IMR-90 (cell line): ENCODE data around the gene FMN1.

Source experiments
- BHLHE40 ChIP-seq: fragments of 150-350 bp; IDR thresholded peaks from 2 replicates; pipeline ENCODE4 v1.6.1; 2016; ENCODE audit warnings: mild to moderate bottlenecking, low read depth, low read length
- CEBPB ChIP-seq: IDR thresholded peaks from 2 replicates; pipeline ENCODE4 v1.6.1; 2012; ENCODE audit warnings: low read depth, low read length, improper control_type of control experiment
- CHD1 ChIP-seq: IDR thresholded peaks from 2 replicates; pipeline ENCODE4 v1.6.1; 2012; ENCODE audit warnings: low read depth, low read length, improper control_type of control experiment
- MAFK ChIP-seq: IDR thresholded peaks from 2 replicates; pipeline ENCODE4 v1.6.1; 2012; ENCODE audit warnings: low read depth, low read length, improper control_type of control experiment
- MXI1 ChIP-seq: IDR thresholded peaks from 2 replicates; pipeline ENCODE4 v1.6.1; 2012; ENCODE audit warnings: low read depth, mild to moderate bottlenecking, low read length, moderate library complexity, borderline replicate concordance
- POLR2A ChIP-seq: IDR thresholded peaks from 2 replicates; pipeline ENCODE4 v1.6.1; 2012; ENCODE audit warnings: mild to moderate bottlenecking, low read depth, low read length
- RAD21 ChIP-seq: IDR thresholded peaks from 2 replicates; pipeline ENCODE4 v1.6.1; 2012; ENCODE audit warnings: low read length, improper control_type of control experiment
- RCOR1 ChIP-seq: IDR thresholded peaks from 2 replicates; pipeline ENCODE4 v1.6.1; 2012; ENCODE audit warnings: mild to moderate bottlenecking, low read length, improper control_type of control experiment; ENCODE audit not compliant: insufficient replicate concordance
- RFX5 ChIP-seq: IDR thresholded peaks from 2 replicates; pipeline ENCODE4 v1.8.0; 2012; ENCODE audit warnings: low read depth, mild to moderate bottlenecking, low read length, moderate library complexity
- TF ChIP-seq, protein P1 (sequence below): conservative IDR thresholded peaks from 2 replicates; pipeline ENCODE4 v1.5.1; 2012; ENCODE audit warnings: mild to moderate bottlenecking, low read depth, low read length, improper control_type of control experiment

DNA sequence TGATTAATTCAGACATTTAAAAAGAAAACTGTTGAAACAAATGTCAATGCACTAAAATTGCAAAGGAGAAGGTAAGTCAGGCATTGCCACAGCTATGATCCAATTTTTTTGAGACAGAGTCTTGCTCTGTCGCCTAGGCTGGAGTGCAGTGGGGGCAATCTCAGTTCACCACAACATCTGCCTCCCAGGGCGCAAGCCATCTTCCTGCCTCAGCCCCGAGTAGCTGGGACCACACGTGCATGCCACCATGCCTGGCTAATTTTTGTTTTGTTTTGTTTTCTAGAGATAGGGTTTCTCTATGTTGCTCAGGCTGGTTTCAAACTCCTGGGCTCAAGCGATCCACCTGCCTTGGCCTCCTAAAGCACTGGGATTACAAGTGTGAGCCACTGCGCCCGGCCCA, 117.6 kb downstream of the FMN1 start:
- TF ChIP-seq, protein P1, sequence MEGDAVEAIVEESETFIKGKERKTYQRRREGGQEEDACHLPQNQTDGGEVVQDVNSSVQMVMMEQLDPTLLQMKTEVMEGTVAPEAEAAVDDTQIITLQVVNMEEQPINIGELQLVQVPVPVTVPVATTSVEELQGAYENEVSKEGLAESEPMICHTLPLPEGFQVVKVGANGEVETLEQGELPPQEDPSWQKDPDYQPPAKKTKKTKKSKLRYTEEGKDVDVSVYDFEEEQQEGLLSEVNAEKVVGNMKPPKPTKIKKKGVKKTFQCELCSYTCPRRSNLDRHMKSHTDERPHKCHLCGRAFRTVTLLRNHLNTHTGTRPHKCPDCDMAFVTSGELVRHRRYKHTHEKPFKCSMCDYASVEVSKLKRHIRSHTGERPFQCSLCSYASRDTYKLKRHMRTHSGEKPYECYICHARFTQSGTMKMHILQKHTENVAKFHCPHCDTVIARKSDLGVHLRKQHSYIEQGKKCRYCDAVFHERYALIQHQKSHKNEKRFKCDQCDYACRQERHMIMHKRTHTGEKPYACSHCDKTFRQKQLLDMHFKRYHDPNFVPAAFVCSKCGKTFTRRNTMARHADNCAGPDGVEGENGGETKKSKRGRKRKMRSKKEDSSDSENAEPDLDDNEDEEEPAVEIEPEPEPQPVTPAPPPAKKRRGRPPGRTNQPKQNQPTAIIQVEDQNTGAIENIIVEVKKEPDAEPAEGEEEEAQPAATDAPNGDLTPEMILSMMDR, result no peak
- TF ChIP-seq RFX5 (no peak), POLR2A (no peak), MAFK (no peak), CEBPB (no peak), RAD21 (no peak), MXI1 (no peak), CHD1 (no peak), RCOR1 (no peak), BHLHE40 (no peak)
